AG04449 (cell line): ENCODE measurements around the gene CCDC126.

Experiments used
- CTCF ChIA-PET: fragments of 350-600 bp; formaldehyde crosslinking; extraction: SDS; loops from one replicate; lab custom pipeline; 2021; ENCODE audit warnings: antibody characterized with exemption; lab: Yijun Ruan, JAX
- POLR2A ChIA-PET: fragments of 400-600, 350-600 bp; formaldehyde crosslinking; extraction: SDS; loops from one replicate; lab custom pipeline; 2020; ENCODE audit warnings: antibody characterized with exemption, inconsistent platforms; lab: Yijun Ruan, JAX
- DNase-seq: peaks from one replicate; pipeline ENCODE4 v3.0.0-alpha.2; 2010; ENCODE audit warnings: low read depth, low spot score
- H3K4me3 ChIP-seq: 2 replicates; pipeline ENCODE4 v1.5.1; 2011; ENCODE audit warnings: low read depth, mild to moderate bottlenecking, control low read depth, low read length
- CTCF ChIP-seq: IDR thresholded peaks from one replicate; pipeline ENCODE4 v1.5.1; 2011; ENCODE audit warnings: mild to moderate bottlenecking, moderate library complexity, low read length, control low read depth, inconsistent platforms; ENCODE audit not compliant: insufficient read depth; ENCODE audit errors: missing control alignments

Gene CCDC126

GRCh38 chr7:23618241-23618640 lies 21.1 kb downstream of the CCDC126 start:
- DNase-seq, result no peak
- ChIA-PET CTCF (no interaction called here), POLR2A (no interaction called here)
- no peak for TF ChIP-seq CTCF
- no peak overlapping the region for H3K4me3 ChIP-seq

GRCh38 chr7:23619141-23619540 lies 22.0 kb downstream of the CCDC126 start:
- POLR2A ChIA-PET, result no interaction called here
- H3K4me3 ChIP-seq, result no peak overlapping the region
- TF ChIP-seq CTCF, result no peak
- CTCF ChIA-PET, result no interaction called here
- DNase-seq, result no peak

GRCh38 chr7:23622506-23622925 lies 25.3 kb downstream of the CCDC126 start:
- CTCF ChIA-PET, result no interaction called here
- DNase-seq, result no peak
- no peak for TF ChIP-seq CTCF
- no peak overlapping the region for H3K4me3 ChIP-seq
- POLR2A ChIA-PET, result no interaction called here

- POLR2A ChIA-PET, result no interaction called here
- DNase-seq, result no peak
- no peak for TF ChIP-seq CTCF
- CTCF ChIA-PET, result no interaction called here
- no peak overlapping the region for H3K4me3 ChIP-seq
Measured at GRCh38 chr7:23628370-23628769, 31.2 kb downstream of the CCDC126 start.

GRCh38 chr7:23633417-23633816 lies 36.2 kb downstream of the CCDC126 start:
- no peak for DNase-seq
- CTCF ChIA-PET, result no interaction called here
- POLR2A ChIA-PET, result no interaction called here
- H3K4me3 ChIP-seq, result no peak overlapping the region
- TF ChIP-seq CTCF, result no peak

- no peak overlapping the region for H3K4me3 ChIP-seq
- POLR2A ChIA-PET, result no interaction called here
- no peak for DNase-seq
- CTCF ChIA-PET, result no interaction called here
- no peak for TF ChIP-seq CTCF
Measured at GRCh38 chr7:23645822-23646221, 48.6 kb downstream of the CCDC126 start.
